Measurements from ENCODE around the gene FBXO46. TPM values are rescaled to one million over a fixed set of nuclear protein-coding genes. Genes with fewer than 3 reads are reported as not detected.

Gene FBXO46
- total RNA-seq, 6 donors from 2014 or later = 12.0 to 21.1 (median 20.6) TPM

DNA sequence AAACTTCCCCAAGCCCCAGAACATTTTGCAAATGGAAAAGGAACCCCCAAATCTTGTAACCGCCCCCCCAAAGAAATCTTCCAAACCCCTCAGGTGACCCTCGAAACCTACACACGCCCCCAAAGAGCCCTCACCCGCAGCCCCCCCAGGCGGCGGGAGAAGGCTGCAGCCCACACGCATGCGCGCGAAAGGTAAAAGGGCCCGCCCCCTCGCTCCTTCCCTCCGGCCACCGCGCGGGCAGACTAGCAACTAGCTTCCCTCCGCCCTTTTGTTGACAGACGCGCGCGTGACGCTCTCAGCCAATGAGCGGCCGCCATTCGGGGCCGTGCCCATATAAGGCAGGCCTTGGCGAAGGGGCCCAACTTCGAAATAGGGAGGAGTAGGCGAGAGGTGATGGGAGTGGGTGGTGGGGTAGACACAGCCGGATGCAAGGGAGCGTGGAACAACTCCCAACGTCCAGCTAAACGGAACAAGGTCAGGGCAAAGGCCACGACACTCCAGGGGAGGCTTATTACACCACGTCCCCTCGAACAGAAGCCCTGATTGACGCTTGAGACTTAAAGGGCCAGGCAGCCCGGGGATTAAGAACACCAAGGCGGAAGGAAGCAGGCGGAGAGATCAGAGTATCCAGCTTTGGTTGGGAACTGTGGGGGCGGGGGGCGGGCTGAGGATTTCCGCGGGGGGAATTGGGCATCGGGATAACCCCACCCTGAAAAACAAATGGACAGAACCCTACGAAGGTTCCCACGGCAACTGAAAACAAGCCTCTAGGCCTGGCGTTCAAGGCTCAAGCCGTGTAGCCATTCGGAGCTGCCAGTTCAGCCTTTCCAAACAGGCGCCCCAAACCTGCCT lies 13.3 kb downstream of the FBXO46 start:
- H3K27ac ChIP-seq = peak overlapping the region; percentile 90 to 95 (median 94)
- peaks cover 16 to 26% (median 19%) of the 10 kb centered on the region in 4 donors for H3K4me1 ChIP-seq
- TF ChIP-seq EP300 (IDR thresholded peaks at IDR 0.05) = peak in 1 of 4 donors; percentile 93
- TF ChIP-seq POLR2A (IDR thresholded peaks at IDR 0.05) = peak in 2 of 4 donors; percentile 22 to 62
- TF ChIP-seq, protein P1, sequence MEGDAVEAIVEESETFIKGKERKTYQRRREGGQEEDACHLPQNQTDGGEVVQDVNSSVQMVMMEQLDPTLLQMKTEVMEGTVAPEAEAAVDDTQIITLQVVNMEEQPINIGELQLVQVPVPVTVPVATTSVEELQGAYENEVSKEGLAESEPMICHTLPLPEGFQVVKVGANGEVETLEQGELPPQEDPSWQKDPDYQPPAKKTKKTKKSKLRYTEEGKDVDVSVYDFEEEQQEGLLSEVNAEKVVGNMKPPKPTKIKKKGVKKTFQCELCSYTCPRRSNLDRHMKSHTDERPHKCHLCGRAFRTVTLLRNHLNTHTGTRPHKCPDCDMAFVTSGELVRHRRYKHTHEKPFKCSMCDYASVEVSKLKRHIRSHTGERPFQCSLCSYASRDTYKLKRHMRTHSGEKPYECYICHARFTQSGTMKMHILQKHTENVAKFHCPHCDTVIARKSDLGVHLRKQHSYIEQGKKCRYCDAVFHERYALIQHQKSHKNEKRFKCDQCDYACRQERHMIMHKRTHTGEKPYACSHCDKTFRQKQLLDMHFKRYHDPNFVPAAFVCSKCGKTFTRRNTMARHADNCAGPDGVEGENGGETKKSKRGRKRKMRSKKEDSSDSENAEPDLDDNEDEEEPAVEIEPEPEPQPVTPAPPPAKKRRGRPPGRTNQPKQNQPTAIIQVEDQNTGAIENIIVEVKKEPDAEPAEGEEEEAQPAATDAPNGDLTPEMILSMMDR (IDR thresholded peaks at IDR 0.05) = peak in 4 of 6 experiments; percentile 9 to 49 (median 17)
- peak; percentile 94 to 96 for TF ChIP-seq POLR2AphosphoS5 (IDR thresholded peaks at IDR 0.05)
- no peaks in the 10 kb centered on the region for H3K9me3 ChIP-seq
- ATAC-seq (ENCODE audit: low FRiP score in 2 of 2) (peak; percentile 97 to 99), DNase-seq (peak; percentile 99)
- no peaks in the 10 kb centered on the region for H3K27me3 ChIP-seq
- WGBS, 2 donors = 1% methylated on average over 38 to 48 of the region's 51 CpGs
- H3K4me3 ChIP-seq = peak overlapping the region; percentile 44 to 74 (median 61)
- peaks cover 0 to 15% (median 9%) of the 10 kb centered on the region in 4 donors for H3K36me3 ChIP-seq

DNA sequence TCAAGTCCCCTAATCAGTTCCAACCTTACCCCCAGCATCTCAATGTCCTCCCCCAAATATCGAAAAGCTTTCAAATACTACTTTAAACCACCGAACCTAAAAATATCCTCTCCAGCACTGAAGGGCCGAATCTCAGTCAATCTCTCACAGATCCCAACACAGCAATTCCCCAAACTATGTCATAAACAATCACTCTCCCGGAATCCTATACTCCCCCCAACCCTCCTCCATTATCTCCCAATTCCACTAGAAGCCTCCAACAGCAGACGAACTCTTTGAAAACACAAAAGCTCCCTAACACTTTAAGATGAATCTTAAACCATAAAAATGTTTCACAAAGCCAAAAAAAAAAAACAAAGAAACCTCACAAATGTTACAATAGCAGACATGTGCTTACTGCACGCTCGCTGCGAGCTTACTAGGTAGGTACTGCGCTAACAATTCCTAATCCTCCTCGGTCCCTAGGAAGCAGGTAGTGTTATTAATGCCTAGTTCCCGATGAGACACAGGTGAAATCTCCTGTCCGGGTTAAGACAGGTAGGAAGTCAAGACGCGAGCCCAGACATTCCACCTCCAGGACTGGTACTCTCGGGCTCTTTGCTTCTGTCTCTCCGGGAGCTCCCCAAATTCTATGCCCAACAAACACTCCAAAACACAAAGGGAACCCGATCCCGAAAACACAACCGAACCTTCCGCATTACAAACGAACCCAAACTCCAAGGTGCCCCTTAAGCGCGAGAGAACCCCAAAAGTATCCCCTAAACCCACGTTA lies 14.2 kb downstream of the FBXO46 start:
- DNase-seq (peak in 1 of 2 donors; percentile 44), ATAC-seq (ENCODE audit: low FRiP score in 2 of 2) (no peak)
- TF ChIP-seq, protein P1 (IDR thresholded peaks at IDR 0.05) = no peak
- TF ChIP-seq EP300 (IDR thresholded peaks at IDR 0.05) (no peak), POLR2AphosphoS5 (IDR thresholded peaks at IDR 0.05) (no peak), POLR2A (IDR thresholded peaks at IDR 0.05) (peak in 1 of 4 donors; percentile 19)
- 2% methylated on average over 21 to 24 of the region's 24 CpGs for WGBS, 2 donors
- peaks cover 16 to 26% (median 17%) of the 10 kb centered on the region in 4 donors for H3K4me1 ChIP-seq
- H3K9me3 ChIP-seq = no peaks in the 10 kb centered on the region
- peak overlapping the region; percentile 50 to 95 (median 94) for H3K27ac ChIP-seq
- peaks cover 0 to 18% (median 17%) of the 10 kb centered on the region in 4 donors for H3K36me3 ChIP-seq
- H3K4me3 ChIP-seq = peak overlapping the region; percentile 44 to 74 (median 61)
- no peaks in the 10 kb centered on the region for H3K27me3 ChIP-seq

DNA sequence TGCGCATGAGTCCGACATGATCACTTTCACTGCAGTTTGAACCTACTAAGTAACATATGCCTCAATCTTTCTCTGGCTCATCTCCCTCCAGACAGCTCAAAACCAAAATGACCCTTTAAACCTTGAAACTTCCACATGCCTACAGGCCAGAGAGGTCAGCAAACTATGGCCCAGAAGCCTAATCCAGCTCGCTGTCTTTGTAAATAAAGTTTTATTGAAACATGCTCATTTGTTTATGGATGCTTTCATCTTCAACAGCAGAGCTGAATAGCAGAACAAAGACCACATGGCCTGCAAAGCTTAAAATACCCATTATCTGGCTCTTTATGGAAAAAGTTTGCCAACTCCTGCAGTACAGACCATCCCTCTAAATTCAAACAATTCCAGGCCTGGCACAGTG lies 15.6 kb downstream of the FBXO46 start:
- no peaks in the 10 kb centered on the region for H3K9me3 ChIP-seq
- no peak for TF ChIP-seq EP300 (IDR thresholded peaks at IDR 0.05)
- TF ChIP-seq, protein P1 (IDR thresholded peaks at IDR 0.05) = no peak
- TF ChIP-seq POLR2A (IDR thresholded peaks at IDR 0.05) = no peak
- TF ChIP-seq POLR2AphosphoS5 (IDR thresholded peaks at IDR 0.05) = no peak
- peaks cover 4 to 27% (median 21%) of the 10 kb centered on the region in 4 donors for H3K36me3 ChIP-seq
- 94 to 98% methylated on average over 3 of the region's 3 CpGs for WGBS, 2 donors
- H3K27me3 ChIP-seq = no peaks in the 10 kb centered on the region
- H3K4me3 ChIP-seq = no peak overlapping the region
- H3K4me1 ChIP-seq = peaks cover 16 to 17% (median 17%) of the 10 kb centered on the region in 4 donors
- DNase-seq = no peak
- no peak overlapping the region for H3K27ac ChIP-seq
- no peak for ATAC-seq (ENCODE audit: low FRiP score in 2 of 2)

- TF ChIP-seq EP300 (IDR thresholded peaks at IDR 0.05) (no peak), POLR2A (IDR thresholded peaks at IDR 0.05) (no peak), POLR2AphosphoS5 (IDR thresholded peaks at IDR 0.05) (no peak)
- TF ChIP-seq, protein P1 (IDR thresholded peaks at IDR 0.05) = no peak
- ATAC-seq (ENCODE audit: low FRiP score in 2 of 2) (no peak), DNase-seq (peak in 1 of 2 donors; percentile 77)
- Histone ChIP-seq H3K4me3 (no peak overlapping the region), H3K27ac (no peak overlapping the region), H3K4me1 (peaks cover 12 to 15% (median 14%) of the 10 kb centered on the region in 4 donors), H3K27me3 (no peaks in the 10 kb centered on the region), H3K9me3 (no peaks in the 10 kb centered on the region), H3K36me3 (peaks cover 4 to 27% (median 21%) of the 10 kb centered on the region in 4 donors)
- WGBS, 2 donors = 90 to 96% methylated on average over 13 to 14 of the region's 15 CpGs
Measured at GRCh38 chr19:45713141-45713540, 17.6 kb downstream of the FBXO46 start.

Data from upper lobe of left lung (tissue), 6 donors.